DLD1 (cell line): ENCODE data around the gene RBMX2.
"Not testable (repeated sequence)": the region's sequence is repeated elsewhere in the genome, so short reads cannot be mapped to it uniquely, and the experiment has no call there.

Source experiments
- in situ Hi-C: cut with HindIII; loops from 2 replicates; pipeline ENCODE4 v1.10.0; 2017; ENCODE audit warnings: low sequenced_read_pairs

The RBMX2 gene, protein sequence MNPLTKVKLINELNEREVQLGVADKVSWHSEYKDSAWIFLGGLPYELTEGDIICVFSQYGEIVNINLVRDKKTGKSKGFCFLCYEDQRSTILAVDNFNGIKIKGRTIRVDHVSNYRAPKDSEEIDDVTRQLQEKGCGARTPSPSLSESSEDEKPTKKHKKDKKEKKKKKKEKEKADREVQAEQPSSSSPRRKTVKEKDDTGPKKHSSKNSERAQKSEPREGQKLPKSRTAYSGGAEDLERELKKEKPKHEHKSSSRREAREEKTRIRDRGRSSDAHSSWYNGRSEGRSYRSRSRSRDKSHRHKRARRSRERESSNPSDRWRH

DNA sequence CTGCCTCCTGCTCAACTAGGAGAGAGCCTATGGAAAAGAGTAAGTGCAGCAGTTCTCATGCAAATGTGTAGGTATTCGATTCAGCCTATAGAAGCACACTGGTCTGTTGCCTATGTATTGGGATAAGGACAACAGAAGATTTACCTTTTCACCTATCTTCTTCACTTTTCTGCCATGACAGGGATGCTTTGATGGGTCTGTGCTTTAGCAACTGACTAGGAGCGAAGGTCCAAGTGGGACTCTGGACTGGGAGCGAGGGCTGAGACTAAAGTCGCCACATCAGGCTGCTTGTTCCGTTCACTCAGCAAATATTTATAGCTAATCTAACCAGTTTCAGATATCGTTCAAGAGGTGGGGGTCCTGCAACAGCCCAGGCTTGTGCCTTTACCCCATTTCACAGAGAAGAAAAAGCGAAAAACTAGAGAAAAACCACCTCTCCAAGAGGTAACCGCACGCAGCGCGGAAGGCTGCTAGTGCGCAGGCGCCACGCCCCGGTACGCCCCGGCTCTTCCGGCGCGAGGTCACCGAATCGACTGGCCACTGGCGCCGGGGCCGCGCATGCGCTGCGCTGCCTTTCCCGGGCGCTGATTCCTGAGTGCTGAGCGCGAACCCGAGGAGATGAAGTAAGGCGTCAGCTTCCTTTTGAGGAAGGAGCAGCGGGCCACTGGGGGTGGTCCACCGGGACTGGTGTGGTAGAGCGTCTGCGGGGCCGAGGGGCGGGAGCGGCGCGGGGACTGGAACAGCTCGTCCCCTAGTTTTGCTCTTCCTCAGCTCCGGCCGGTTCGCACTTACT is at the start of gene RBMX2:
RBMX2 (plus strand) TSS at position 573 of the 793 bp plus-strand sequence; CDS start at position 619, 46 bp downstream.
- in situ Hi-C loops, result no loop called here

DNA sequence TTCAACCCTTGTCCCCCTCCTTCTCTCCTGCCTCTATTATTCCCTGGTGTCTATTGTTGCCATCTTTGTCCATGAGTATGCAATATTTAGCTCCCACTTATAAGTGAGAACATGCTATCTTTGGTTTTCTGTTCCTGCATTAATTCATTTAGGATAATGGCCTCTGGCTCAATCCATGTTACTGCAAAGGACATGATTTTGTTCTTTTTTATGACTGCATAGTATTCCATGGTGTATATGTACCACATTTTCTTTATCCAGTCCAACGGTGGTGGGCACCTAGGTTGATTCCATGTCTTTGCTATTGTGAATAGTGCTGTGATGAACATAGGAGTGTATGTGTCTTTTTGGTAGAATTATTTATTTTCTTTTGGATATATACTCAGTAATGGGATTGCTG is 49.7 kb upstream of the RBMX2 start:
- in situ Hi-C loops, result not testable (repeated sequence)

DNA sequence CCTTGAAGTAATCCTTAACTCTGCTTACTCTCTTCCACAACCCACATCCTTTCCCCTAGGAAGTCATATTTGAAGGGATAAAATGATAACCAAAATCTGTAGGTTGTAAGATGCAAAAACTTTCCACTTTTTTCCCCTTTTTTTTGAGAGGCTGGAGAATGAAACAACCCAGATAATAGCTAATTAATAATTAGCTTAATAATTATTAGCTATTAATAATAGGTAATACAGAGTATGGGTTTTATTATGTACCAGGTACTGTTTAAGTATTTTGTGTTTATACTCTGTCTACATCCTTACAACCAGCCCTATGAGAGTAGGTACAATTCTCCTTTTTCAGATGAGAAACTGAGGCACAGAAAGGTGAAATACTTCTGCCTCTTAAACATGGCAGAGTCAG is 25.7 kb upstream of the RBMX2 start:
- in situ Hi-C loops, result loop anchor here (25.0 kb wide), 1 partner anchor 536 kb away; the partner anchor contains the start of gene ENOX2

DNA sequence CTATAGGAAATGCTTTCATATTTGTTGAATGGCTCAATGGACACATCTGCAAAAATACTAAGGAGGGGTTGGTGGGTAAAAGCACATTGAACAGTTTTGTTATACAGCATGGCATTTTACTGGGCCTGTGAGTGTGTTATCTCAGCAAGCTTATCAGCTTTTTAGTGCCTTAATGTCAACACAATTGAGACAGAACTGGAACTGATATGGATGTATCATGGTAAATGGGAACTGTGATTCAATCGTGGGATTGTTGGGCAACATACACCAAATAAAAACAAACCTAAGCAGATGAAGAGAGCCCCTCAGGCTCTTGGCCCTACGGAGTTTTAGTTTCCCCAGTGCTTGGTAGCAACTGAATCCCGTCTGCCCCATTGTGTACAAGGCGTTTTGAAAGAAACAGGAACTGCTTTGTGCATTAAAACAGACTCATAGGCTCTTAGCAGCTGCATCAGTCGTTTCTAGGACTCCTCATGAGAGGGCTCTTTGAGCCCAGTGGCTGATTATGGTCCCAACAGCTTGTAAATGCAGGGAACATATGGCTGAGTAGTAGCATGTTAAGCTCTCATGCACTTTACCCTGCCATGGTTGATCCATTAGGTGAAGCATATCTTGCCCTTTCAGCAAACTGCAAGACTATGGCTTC is 23.6 kb upstream of the RBMX2 start:
- in situ Hi-C loops, result loop anchor here (25.0 kb wide), 1 partner anchor 534 kb away; the partner anchor contains the start of gene ENOX2

DNA sequence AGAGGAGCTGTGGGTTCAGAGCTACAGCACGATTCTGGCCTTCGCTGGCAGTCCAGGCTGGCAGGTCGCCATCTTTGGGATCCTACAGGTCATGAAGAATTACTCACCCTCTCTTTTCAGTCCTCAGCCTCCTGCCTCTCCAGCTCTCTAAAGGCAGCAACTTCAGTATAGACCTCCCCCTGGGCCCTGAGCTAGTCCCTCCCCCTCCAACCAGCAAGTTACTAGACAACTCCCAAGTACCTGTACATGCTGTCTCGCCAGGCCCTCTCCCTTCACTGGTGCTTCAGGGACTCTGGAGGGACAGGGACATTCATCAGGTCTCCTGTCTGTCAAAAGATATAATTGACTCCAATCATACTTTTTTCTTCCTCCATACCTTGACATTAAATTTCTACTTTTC is 16.3 kb upstream of the RBMX2 start, which contains the start of gene GPR119:
GPR119 (minus strand) TSS at position 155 of the 400 bp plus-strand sequence. CDS start 227 bp downstream, outside the sequence.
- in situ Hi-C loops, result loop anchor here (25.0 kb wide), 1 partner anchor 527 kb away; the partner anchor contains the start of gene ENOX2

DNA sequence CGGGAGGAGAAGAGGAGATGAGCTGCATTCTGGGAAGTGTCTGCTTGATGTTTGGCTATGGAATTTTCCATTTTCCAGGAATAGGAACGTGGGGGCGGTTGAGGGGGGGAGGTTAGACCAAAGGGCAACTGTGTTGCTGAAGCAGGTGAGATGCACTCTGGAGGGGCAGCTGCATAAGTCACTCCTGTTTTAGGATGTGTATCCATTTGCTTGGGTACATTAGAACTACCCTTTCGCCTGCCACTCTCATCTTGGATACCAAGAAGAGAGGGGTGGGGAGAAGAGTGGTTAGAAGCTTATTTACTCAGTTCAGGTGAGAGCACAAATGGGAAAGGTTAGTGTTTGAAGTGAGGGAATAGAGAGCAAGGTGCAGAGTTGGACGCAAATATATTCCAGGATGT is 15.4 kb upstream of the RBMX2 start:
- in situ Hi-C loops, result loop anchor here (25.0 kb wide), 1 partner anchor 526 kb away; the partner anchor contains the start of gene ENOX2

DNA sequence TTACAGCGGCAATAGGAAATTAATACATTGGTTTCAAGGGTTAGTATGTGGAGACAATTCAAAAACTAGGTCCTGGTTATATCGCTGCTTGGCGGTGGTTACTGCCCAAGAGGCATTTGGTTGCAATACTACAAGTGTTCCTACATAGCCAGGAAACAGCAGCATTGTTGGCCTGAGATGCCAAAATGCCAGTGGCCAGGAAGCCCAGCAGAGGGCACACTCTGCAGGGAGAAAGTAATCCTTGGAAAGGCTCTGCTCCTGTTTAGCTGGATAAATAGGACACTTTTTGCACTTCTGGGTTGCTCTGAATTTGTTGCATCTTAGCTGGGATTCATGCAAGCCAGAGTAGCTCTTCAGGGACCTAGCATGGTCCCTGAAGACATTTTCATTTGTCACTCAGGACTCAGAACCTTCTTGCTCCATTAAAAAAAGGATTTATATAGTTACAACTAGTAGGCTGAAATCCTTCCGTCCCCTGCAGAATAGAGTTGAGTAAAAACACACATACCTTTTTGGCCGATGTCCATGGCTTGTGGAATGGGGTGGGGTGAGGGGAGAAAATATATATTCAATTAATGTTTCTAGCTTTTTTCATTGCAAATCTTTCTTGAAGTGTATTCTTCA is 8.2 kb upstream of the RBMX2 start:
- in situ Hi-C loops, result loop anchor here (25.0 kb wide), 1 partner anchor 519 kb away; the partner anchor contains the start of gene ENOX2

DNA sequence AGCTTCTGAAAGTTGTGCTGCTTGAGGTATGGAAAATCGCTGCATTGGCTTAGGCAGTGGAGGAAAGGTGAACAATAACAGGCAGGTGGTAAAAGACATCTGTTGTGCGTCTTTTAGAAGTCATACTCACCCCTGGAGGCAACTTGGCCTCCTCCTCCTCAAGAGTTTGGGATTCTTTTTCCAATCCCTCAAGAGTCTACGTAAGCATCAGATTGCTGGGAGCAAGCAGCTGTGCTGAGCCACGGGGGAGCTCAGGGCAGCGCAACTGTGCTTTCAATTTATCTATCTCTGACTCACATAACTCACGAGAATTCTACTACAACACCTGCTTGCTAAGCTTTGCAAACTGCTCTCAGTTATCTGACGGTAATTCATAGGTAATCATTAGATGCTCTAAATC is 6.4 kb upstream of the RBMX2 start:
- in situ Hi-C loops, result loop anchor here (25.0 kb wide), 1 partner anchor 517 kb away; the partner anchor contains the start of gene ENOX2

DNA sequence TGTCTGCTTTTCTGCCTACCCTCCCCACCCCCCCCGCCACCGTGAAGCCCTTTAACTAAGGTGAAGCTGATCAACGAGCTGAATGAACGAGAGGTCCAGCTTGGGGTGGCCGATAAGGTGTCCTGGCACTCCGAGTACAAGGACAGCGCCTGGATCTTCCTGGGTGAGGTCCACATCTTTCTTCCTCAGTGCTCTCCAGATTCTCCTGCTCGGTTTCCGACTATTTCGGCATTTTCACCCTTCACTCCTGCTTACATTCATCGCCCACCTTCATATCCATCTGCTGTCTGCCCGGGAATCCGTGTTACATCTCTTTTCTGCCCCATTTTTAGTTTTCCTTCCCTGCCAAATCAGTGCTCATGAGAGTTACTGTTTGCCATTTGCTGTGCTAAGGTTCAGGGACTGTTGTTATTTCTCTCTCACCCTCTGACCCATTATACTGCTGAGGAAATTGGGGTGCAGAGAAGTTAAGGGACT is 459 bp downstream of the RBMX2 start:
- in situ Hi-C loops, result no loop called here

DNA sequence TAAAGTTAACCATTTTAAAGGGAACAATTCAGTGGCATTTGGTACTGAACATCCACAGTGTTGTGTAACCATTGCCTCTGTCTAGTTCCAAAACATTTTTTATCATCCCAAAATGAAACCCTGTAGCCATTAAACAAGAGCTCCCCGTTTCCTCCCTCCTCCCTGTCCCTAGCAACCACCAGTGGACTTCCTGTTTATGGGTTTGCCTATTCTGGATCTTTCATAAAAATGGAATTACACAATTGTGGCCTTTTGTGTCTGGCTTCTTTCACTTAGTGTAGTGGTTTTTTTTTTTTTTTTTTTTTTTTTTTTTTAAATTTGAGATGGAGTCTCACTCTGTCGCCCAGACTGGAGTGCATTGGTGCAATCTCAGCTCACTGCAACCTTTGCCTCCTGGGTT is 11.6 kb downstream of the RBMX2 start:
- in situ Hi-C loops, result no loop called here

DNA sequence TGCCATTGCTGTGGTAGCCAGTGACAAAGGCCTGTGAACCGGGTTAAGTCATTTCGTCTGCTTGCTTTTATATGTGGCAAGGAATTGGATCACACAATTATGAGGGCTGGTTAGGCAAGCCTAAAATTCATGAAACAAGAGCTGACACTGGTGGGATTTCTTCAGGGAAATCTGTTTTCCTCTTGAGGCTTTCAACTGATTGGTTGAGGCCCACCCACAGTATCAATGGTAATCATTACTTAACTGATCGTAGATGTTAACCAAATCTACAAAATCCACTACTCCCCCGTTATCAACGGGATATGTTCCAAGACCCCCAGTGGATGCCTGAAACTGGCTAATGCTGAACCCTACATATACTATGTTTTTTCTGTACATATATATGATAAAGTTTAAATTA is 13.0 kb downstream of the RBMX2 start:
- in situ Hi-C loops, result no loop called here

DNA sequence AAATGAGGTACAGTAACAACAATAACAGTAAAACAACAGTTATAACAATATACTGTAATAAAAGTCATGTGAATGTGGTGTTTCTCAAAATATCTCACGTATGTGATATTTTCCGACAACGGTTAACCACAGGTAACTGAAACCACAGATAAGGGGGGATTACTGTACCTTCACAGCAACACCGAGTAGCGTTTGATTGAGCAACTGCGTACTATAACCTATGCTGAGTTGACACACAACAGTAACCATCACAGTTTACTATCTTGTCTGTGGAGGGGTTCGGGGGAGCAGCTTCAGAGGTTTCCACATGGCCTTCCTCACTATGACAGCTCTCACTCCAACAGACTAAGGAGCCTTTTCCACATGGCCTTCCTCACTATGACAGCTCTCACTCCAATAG is 13.4 kb downstream of the RBMX2 start:
- in situ Hi-C loops, result no loop called here

DNA sequence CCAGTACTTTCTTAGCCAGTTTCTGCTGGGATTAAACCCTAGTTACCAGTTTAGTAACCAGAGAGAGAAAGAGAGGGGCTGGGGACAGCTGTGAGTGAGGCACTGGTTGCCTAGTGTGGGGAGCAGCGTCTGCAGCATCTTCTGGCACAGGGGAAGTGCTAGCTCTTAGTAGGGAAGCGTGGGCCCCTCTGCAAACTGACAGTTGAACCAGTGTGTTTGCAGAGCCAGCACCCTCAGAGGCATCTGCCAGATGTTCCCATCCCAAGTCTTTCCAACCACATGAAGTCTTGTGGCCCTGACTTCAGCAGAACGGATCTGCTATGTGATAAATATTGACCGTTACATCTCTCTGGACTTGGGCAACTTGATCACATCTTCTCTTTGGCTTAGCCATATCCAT is 15.0 kb downstream of the RBMX2 start:
- in situ Hi-C loops, result no loop called here

DNA sequence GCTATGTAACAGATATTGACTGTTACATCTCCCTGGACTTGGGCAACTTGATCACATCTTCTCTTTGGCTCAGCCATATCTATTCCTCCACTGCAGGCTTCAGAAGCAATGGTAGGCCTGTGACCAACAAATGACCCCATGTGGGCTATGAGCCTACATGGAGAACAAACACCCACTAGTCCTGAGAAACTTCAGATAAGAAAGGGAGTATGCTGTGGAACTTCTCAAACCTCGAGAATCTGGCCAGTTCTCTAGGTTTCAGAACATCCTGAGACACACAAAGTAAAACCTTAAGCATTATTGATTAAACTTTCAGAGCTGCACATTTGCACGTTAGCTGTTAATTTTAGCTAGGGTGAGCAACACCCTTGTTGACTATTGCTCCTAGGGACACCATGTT is 16.3 kb downstream of the RBMX2 start:
- in situ Hi-C loops, result no loop called here

DNA sequence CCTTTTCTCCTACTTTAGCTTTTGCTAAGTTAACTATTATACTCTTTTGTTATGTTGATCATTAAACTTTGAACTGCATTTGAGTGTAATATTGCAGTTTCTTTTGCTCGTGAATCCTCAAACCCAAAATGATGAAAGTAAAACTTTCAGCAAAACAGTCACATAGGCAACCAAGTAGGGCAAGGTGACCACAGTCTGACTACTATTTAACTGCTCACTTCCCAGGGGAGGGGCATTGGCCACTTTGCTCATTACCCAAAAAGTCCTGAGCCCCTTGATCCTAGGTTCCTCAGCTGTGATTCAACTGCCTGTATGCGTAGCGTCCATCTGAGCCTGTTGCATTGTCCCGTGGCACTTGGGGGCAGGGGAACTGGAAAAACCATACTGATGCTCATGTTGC is 17.0 kb downstream of the RBMX2 start:
- in situ Hi-C loops, result no loop called here

DNA sequence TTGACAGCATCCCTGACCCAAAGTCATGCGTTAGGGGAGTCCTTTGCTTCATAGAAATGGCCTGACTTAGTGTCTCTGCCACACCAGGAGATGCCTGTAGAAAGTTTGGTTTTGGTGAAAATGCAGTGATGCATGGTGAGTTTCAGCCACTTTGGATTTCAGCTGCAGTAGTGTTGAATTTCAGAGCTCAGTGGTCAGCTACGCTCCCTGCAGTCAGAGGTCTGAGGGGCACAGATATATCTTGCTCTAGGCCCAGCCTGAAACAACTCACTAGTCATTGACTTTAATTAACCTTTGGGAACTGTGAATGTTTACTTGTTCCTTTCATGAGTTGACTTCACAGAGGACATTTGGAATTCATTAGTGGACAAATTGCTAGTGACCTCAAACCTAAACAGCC is 17.5 kb downstream of the RBMX2 start:
- in situ Hi-C loops, result no loop called here

DNA sequence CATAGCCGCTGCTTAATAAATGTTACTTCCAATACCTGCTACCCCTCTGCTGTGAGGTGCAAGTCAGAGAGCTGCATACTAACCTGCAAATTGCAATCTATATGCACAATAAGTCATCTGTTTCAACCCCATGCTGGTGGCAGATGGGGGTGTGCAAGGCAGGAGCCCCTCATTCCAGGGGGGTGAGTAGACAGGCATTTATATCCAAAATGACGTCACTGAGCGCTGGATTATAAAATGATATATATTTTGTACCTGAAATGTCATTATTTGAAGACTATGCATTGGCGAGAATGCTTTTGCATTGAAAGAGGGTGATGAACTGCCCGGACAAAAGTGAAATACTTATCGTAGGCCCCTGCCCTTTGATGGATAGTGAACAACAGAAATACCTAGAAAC is 24.7 kb downstream of the RBMX2 start:
- in situ Hi-C loops, result no loop called here

DNA sequence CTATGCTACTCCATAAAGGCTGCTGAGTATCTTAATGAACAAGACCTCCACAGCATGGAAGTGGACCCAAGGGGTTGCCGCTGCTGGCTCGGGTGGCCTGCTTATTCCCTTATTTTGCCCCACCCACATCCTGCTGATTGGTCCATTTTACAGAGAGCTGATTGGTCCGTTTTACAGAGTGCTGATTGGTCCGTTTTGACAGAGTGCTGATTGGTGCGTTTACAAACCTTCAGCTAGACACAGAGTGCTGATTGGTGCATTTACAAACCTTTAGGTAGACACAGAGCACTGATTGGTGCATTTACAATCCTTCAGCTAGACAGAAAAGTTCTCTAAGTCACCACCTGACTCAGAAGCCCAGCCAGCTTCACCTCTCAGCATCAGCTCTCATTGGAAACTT is 27.4 kb downstream of the RBMX2 start:
- in situ Hi-C loops, result not testable (repeated sequence)

DNA sequence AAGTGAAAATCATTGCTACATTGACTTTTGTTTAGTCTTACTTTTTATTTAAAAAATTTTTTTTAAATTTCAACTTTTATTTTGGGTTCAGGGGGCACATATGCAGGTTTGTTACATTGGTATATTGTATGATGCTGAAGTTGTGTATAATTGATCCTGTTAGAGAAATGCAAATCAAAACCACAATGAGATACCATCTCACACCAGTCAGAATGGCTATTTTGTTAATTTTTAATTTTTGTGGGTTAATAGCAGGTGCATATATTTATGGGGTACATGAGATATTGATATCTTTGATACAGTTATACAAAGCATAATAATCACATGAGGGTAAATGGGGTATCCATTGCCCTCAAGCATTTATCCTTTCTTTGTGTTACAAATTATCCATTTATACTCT is 34.1 kb downstream of the RBMX2 start:
- in situ Hi-C loops, result no loop called here

DNA sequence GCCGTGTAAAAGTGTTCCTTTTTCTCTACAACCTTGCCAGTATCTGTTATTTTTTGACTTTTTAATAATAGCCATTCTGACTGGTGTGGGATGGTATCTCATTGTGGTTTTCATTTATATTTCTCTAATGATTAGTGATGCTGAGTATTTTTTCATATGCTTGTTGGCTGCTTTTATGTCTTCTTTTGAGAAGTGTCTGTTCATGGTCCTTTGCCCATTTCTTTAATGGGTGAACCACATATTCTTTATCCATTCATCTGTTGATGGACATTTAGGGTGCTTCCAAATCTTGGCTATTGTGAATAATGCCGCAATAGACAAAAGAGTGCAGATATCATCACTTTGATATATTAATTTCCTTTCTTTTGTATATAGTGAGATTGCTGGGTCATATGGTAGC is 36.2 kb downstream of the RBMX2 start:
- in situ Hi-C loops, result not testable (repeated sequence)

DNA sequence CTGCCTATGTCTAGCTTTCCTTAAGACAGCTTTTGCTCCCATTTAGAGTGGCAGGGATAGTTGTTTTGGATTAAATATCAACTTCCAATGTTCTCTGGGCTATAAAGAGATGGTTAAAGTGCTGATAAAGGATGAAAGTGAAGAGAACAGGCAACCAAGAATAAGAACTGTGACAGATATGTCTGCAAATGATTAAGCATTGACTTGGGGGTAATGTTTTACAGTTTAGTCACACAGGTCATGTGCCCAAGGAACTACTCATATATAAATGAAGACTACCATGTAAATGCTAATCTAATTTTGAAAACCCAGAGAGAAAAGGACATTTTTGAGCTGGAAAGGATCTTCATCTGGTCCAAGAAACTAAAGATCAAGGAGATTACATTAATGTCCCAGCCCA is 42.1 kb downstream of the RBMX2 start:
- in situ Hi-C loops, result no loop called here
